ENCODE measurements around the gene F10.
"Not testable (repeated sequence)": the region's sequence is repeated elsewhere in the genome, so short reads cannot be mapped to it uniquely, and the experiment has no call there.

Gene F10

GRCh38 chr13:113086991-113087922 lies 35.3 kb upstream of the F10 start:
- DNase-seq: no peak

GRCh38 chr13:113087923-113088690 lies 34.5 kb upstream of the F10 start:
- no peak for DNase-seq

- no peak for DNase-seq
These were observed 33.9 kb upstream of the F10 start for GRCh38 chr13:113088691-113089020.

- DNase-seq: no peak
These were observed 32.7 kb upstream of the F10 start for GRCh38 chr13:113089693-113090414.

GRCh38 chr13:113090415-113090770 lies 32.2 kb upstream of the F10 start:
- no peak for DNase-seq

GRCh38 chr13:113090806-113091205 lies 31.8 kb upstream of the F10 start:
- no peak for DNase-seq

- DNase-seq: no peak
These were observed 31.3 kb upstream of the F10 start for GRCh38 chr13:113091211-113091771.

- no peak for DNase-seq
These were observed 30.5 kb upstream of the F10 start for GRCh38 chr13:113091891-113092775.

GRCh38 chr13:113092776-113093579 lies 29.6 kb upstream of the F10 start:
- no peak for DNase-seq

- DNase-seq: no peak
These were observed 28.8 kb upstream of the F10 start for GRCh38 chr13:113093580-113094409.

- DNase-seq: no peak
These were observed 28.2 kb upstream of the F10 start for GRCh38 chr13:113094410-113094800.

GRCh38 chr13:113095146-113096051 lies 27.2 kb upstream of the F10 start:
- no peak for DNase-seq

GRCh38 chr13:113096052-113096744 lies 26.4 kb upstream of the F10 start:
- DNase-seq: no peak

- DNase-seq: no peak
These were observed 25.8 kb upstream of the F10 start for GRCh38 chr13:113096745-113097305.

- DNase-seq: no peak
These were observed 24.9 kb upstream of the F10 start for GRCh38 chr13:113097651-113098050.

- DNase-seq: no peak
These were observed 24.4 kb upstream of the F10 start for GRCh38 chr13:113098162-113098732.

GRCh38 chr13:113099142-113099541 lies 23.5 kb upstream of the F10 start:
- no peak for DNase-seq

GRCh38 chr13:113102302-113102701 lies 20.3 kb upstream of the F10 start:
- DNase-seq: not testable (repeated sequence)
